B cell (primary cell): ENCODE results near the gene CCDC7. TPM values are rescaled to one million over a fixed set of nuclear protein-coding genes. Genes with fewer than 3 reads are reported as not detected.

ENCODE experiments used
- ATAC-seq: fragments of 200-7000 bp; cut with Tn5 transposase; one replicate; pipeline ENCODE4 v1.10.0; 2021; ENCODE audit warnings: low read depth, mild to moderate bottlenecking, moderate number of reproducible peaks, moderate library complexity
- CTCF ChIA-PET: fragments of 350-600 bp; sonication (Branson Sonifier 250); formaldehyde crosslinking; loops from one replicate; lab custom pipeline; 2021; ENCODE audit warnings: antibody characterized with exemption, inconsistent platforms; lab: Charles Lee
- POLR2A ChIA-PET: fragments of 350-600 bp; sonication (Branson Sonifier 250); formaldehyde crosslinking; loops from one replicate; lab custom pipeline; 2021; ENCODE audit warnings: antibody characterized with exemption; lab: Charles Lee
- DNase-seq: peaks from one replicate; pipeline ENCODE4 v3.0.0; 2013
- H2AFZ ChIP-seq: 2 replicates; pipeline ENCODE4 v1.6.1; 2012; ENCODE audit warnings: mild to moderate bottlenecking, low read depth, low read length; ENCODE audit not compliant: insufficient read depth, poor library complexity, severe bottlenecking
- H3K27ac ChIP-seq, 2 donors: 1 replicate in 1 of 2; 2 replicates in 1 of 2; pipeline ENCODE4 v1.5.1; 2012 to 2013; ENCODE audit warnings: low read length in 2 of 2, mild to moderate bottlenecking in 2 of 2, moderate library complexity in 1 of 2
- H3K27me3 ChIP-seq, 4 experiments: fragments of 200-600 bp in 1 of 4; sonication (generic) in 1 of 4; replicated peaks in 1 of 4; 1 replicate in 2 of 4; 2 replicates in 2 of 4; pipeline versions ENCODE4 v1.6.1 to v1.7.0; 2013 to 2016; ENCODE audit warnings: low read length in 3 of 4, mild to moderate bottlenecking in 2 of 4, mixed read lengths in 1 of 4, moderate library complexity in 1 of 4; ENCODE audit not compliant: insufficient read depth in 4 of 4, control insufficient read depth in 3 of 4; ENCODE audit errors: control extremely low read depth in 1 of 4
- H3K36me3 ChIP-seq, 2 experiments: replicated peaks in 1 of 2; 1 replicate in 1 of 2; 2 replicates in 1 of 2; pipeline versions ENCODE4 v1.6.1 to v1.7.1; 2013; ENCODE audit warnings: low read length in 1 of 2; ENCODE audit not compliant: insufficient read depth in 2 of 2, control insufficient read depth in 1 of 2; ENCODE audit errors: control extremely low read depth in 1 of 2, extremely low read depth in 1 of 2
- H3K4me1 ChIP-seq, 2 donors: fragments of 200-600 bp in 1 of 2; sonication (generic) in 1 of 2; 1 replicate in 1 of 2; 2 replicates in 1 of 2; pipeline versions ENCODE4 v1.5.1 to v1.6.1; 2013 to 2017; ENCODE audit warnings: low read length in 2 of 2; ENCODE audit not compliant: control insufficient read depth in 2 of 2, insufficient read depth in 2 of 2
- H3K4me2 ChIP-seq: replicated peaks from 2 replicates; pipeline ENCODE3; 2012; ENCODE audit warnings: mild to moderate bottlenecking, low read depth, low read length; ENCODE audit not compliant: poor library complexity, severe bottlenecking
- H3K4me3 ChIP-seq, 5 experiments: fragments of 200-600 bp in 1 of 5; sonication (generic) in 1 of 5; 1 replicate in 3 of 5; 2 replicates in 2 of 5; pipeline versions ENCODE4 v1.5.1 to v1.7.0; 2011 to 2016; ENCODE audit warnings: low read length in 4 of 5, mild to moderate bottlenecking in 4 of 5, low read depth in 2 of 5, control low read depth in 1 of 5, moderate library complexity in 1 of 5; ENCODE audit not compliant: insufficient read depth in 1 of 5; ENCODE audit errors: control extremely low read depth in 1 of 5, extremely low read depth in 1 of 5
- H3K79me2 ChIP-seq: fragments of 200-600 bp; sonication (generic); one replicate; pipeline ENCODE4 v1.6.0; 2016; ENCODE audit warnings: low read length; ENCODE audit not compliant: control insufficient read depth, insufficient read depth
- H3K9ac ChIP-seq: fragments of 200-600 bp; sonication (generic); 2 replicates; pipeline ENCODE4 v1.6.1; 2017; ENCODE audit warnings: mild to moderate bottlenecking, low read length, moderate library complexity
- H3K9me3 ChIP-seq, 3 donors: one replicate each; pipeline versions ENCODE4 v1.6.1 to v1.7.1; 2013; ENCODE audit warnings: low read length in 2 of 3; ENCODE audit not compliant: control insufficient read depth in 2 of 3, insufficient read depth in 1 of 3; ENCODE audit errors: control extremely low read depth in 1 of 3
- H4K20me1 ChIP-seq: 2 replicates; pipeline ENCODE4 v1.6.0; 2012; ENCODE audit warnings: mild to moderate bottlenecking, low read length; ENCODE audit not compliant: insufficient read depth, control insufficient read depth, poor library complexity, severe bottlenecking
- H3K27ac Mint-ChIP-seq: one replicate; pipeline ENCODE4 v1.8.0; 2021; ENCODE audit warnings: mixed read lengths
- H3K27me3 Mint-ChIP-seq: one replicate; pipeline ENCODE4 v1.8.0; 2021; ENCODE audit warnings: mixed read lengths
- H3K4me1 Mint-ChIP-seq: one replicate; pipeline ENCODE4 v1.8.0; 2021; ENCODE audit warnings: mixed read lengths
- H3K4me3 Mint-ChIP-seq: one replicate; pipeline ENCODE4 v1.8.0; 2021; ENCODE audit warnings: mixed read lengths
- H3K9me3 Mint-ChIP-seq: one replicate; pipeline ENCODE4 v1.8.0; 2022; ENCODE audit warnings: mixed read lengths; ENCODE audit not compliant: insufficient read depth
- CTCF ChIP-seq: fragments of 200-600 bp; IDR thresholded peaks from one replicate; pipeline ENCODE4 v1.8.0; 2022; ENCODE audit warnings: antibody characterized with exemption, mild to moderate bottlenecking
- EZH2 ChIP-seq: IDR thresholded peaks from 2 replicates; pipeline ENCODE4 v1.6.1; 2012; ENCODE audit warnings: borderline replicate concordance, low read depth, mild to moderate bottlenecking, moderate library complexity, low read length; ENCODE audit not compliant: insufficient read depth, poor library complexity, severe bottlenecking
- WGBS: methylation state at CpG from one replicate; pipeline ENCODE4 v1.1.5; 2013; ENCODE audit warnings: missing lambda C conversion rate; ENCODE audit not compliant: insufficient coverage; 5-methylcytosine and 5-hydroxymethylcytosine counted together
- intact Hi-C: fragments of 100-400 bp; cut with micrococcal nuclease; formaldehyde crosslinking; loops from one replicate; pipeline ENCODE4 v1.10.0; 2022
- polyA plus RNA-seq: library from polyadenylated mRNA; depleted of rRNA; stranded (reverse); fragments of >200 nt; gene quantifications from 2 replicates; pipeline ENCODE4 v1.2.3, GENCODE V29; 2012
- total RNA-seq, 2 donors: library from RNA; stranded (reverse); fragments of 120-200 nt in 1 of 2; gene quantifications; 1 replicate in 1 of 2; 2 replicates in 1 of 2; pipeline versions ENCODE4 v1.2.3 to v1.2.4, GENCODE V29; 2013 to 2022

The CCDC7 gene
- total and polyA plus RNA-seq, 2 donors (not counting 1 experiment from before 2014, with no cell fraction given), result 2.6 to 26.6 TPM

GRCh38 chr10:32738958-32739357 is 293.0 kb downstream of the CCDC7 start:
- Histone ChIP-seq H3K27me3 (no peaks in the 10 kb centered on the region), H3K4me3 (no peak overlapping the region), H3K4me1 (no peaks in the 10 kb centered on the region), H3K4me2 (no peak overlapping the region), H3K9me3 (no peaks in the 10 kb centered on the region), H4K20me1 (no peaks in the 10 kb centered on the region), H3K79me2 (no peaks in the 10 kb centered on the region), H2AFZ (no peak overlapping the region), H3K27ac (no peak overlapping the region), H3K9ac (no peak overlapping the region), H3K36me3 (no peaks in the 10 kb centered on the region)
- no peaks in the 10 kb centered on the region for H3K4me1 Mint-ChIP-seq
- H3K27me3 Mint-ChIP-seq, result no peaks in the 10 kb centered on the region
- intact Hi-C loops, result no loop called here
- DNase-seq (no peak), ATAC-seq (no peak)
- H3K4me3 Mint-ChIP-seq, result no peak overlapping the region
- H3K27ac Mint-ChIP-seq, result no peak overlapping the region
- H3K9me3 Mint-ChIP-seq, result no peaks in the 10 kb centered on the region
- ChIA-PET CTCF (no interaction called here), POLR2A (no interaction called here)
- TF ChIP-seq CTCF (no peak), EZH2 (no peak)
- no CpG with 5 or more reads among the region's 3 CpGs for WGBS

DNA sequence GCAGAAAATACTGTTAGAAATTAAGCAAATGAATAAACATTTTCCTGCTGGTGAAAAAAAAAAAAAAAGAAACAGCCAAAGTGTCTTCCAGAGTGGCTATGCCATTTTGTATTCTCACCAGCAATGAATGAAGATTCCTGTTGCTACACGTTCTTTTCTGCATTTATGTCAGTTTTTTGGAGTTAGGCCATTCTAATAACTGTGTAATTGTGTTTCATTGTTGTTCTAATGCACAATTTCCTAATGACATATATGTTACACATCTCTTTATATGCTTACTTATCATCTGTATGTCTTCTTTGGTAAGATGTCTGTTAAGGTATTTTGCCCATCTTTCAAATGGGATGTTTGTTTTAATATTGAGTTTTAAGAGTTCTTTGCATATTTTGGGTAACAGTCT is 298.4 kb downstream of the CCDC7 start:
- ATAC-seq, result no peak
- DNase-seq, result no peak
- no peaks in the 10 kb centered on the region for H4K20me1 ChIP-seq
- Mint-ChIP-seq H3K27ac (no peak overlapping the region), H3K4me3 (no peak overlapping the region), H3K9me3 (peaks cover 4% of the 10 kb centered on the region), H3K27me3 (no peaks in the 10 kb centered on the region), H3K4me1 (no peaks in the 10 kb centered on the region)
- no peaks in the 10 kb centered on the region for H3K4me1 ChIP-seq
- TF ChIP-seq CTCF (no peak), EZH2 (no peak)
- H3K36me3 ChIP-seq, result peaks cover 0 to 3% of the 10 kb centered on the region in 2 experiments
- no CpG with 5 or more reads among the region's 1 CpG for WGBS
- no peak overlapping the region for H3K4me3 ChIP-seq
- no peak overlapping the region for H3K27ac ChIP-seq
- ChIA-PET CTCF (no interaction called here), POLR2A (no interaction called here)
- no peaks in the 10 kb centered on the region for H3K79me2 ChIP-seq
- no peak overlapping the region for H3K9ac ChIP-seq
- no peak overlapping the region for H2AFZ ChIP-seq
- intact Hi-C loops, result no loop called here
- H3K4me2 ChIP-seq, result no peak overlapping the region
- H3K27me3 ChIP-seq, result no peaks in the 10 kb centered on the region
- H3K9me3 ChIP-seq, result peaks cover 0 to 7% (median 0%) of the 10 kb centered on the region in 3 donors
